ENCODE data around the gene TSC22D4.

TSC22D4 gene

DNA sequence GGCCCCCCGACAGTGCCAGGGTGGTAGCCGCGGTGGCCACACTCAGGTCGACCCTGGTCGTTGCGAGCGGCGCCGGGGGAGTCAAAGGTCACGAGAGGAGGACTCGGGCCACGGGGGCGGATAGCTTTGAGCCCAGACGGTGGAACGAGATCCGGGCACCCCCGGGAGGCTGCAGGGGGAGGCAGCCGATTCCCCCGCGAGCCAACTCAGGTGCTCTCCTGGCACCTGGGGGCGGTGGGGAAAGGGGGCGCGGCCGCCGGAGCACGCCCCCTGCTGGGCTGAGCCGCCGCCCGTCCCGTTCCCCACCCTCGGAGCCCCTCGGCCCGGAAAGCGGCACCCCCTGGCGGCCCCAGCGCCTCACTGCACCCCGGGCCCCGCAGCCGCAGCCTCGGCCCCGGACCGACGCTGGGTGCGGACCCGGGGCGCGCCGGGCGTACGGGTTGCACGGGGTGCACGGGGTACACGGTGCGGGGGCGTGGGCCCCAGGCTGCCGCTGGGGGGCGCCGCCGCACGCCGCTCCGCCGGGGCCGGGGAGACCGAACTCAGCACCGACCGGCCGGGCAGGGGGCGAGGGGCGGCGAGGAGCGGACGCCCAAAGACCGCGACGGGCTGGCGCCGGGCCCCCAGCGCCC is 4.2 kb upstream of the TSC22D4 start:
- DNase-seq (ENCODE audit: extremely low spot score): peak; percentile 81
- ChIA-PET POLR2A (interaction anchor here (1.5 kb wide), 1 partner anchor 10 kb away, joined by 4 read pairs; no protein-coding TSS in a partner anchor), CTCF (interaction anchor here (0.6 to 1.6 kb wide), 11 partner anchors 9 to 190 kb away, joined by 3 to 6 read pairs (median 4); partner anchors contain the start of genes AGFG2 and FBXO24)
- peak; percentile 56 for TF ChIP-seq FOXM1 (IDR thresholded peaks at IDR 0.05; ENCODE audit: borderline replicate concordance)
- TF ChIP-seq BHLHE40 (IDR thresholded peaks at IDR 0.05; ENCODE audit: borderline replicate concordance): no peak
- 0 out of 2 replicates have a peak, but pooled peaks have one; percentile 26 for TF ChIP-seq ARNT (IDR thresholded peaks at IDR 0.05)

DNA sequence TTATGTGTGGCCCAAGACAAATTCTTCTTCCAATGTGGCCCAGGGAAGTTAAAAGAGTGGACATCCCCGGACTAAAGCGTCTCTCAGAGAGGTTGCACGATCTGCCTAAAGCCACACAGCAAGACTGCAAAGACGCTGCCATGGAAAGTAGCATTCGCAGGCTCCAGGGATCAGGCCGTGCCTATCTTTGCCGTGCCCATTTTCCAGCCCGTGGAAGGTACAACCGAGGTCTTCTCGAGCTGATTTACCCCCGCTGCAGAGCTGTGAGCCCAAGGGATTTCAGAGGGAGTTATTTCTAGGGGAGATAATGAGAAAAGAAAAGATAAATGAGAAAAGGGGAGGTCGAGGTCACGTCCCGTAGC is 3.7 kb upstream of the TSC22D4 start:
- ChIA-PET POLR2A (interaction anchor here (1.0 to 1.5 kb wide), 2 partner anchors 10 to 104 kb away, joined by 4 read pairs; partner anchors contain the start of gene FBXO24), CTCF (interaction anchor here (0.6 to 1.6 kb wide), 10 partner anchors 8 to 190 kb away, joined by 3 to 6 read pairs (median 4); partner anchors contain the start of genes AGFG2 and FBXO24)
- TF ChIP-seq ELF4 (IDR thresholded peaks at IDR 0.05) (no peak), LEF1 (IDR thresholded peaks at IDR 0.05; ENCODE audit: borderline replicate concordance) (no peak), SUZ12 (IDR thresholded peaks at IDR 0.05) (no peak), FOXK2 (IDR thresholded peaks at IDR 0.05) (no peak), HDGF (IDR thresholded peaks at IDR 0.05; ENCODE audit: borderline replicate concordance) (no peak), NFRKB (IDR thresholded peaks at IDR 0.05) (no peak), FOXA1 (IDR thresholded peaks at IDR 0.05) (no peak), BHLHE40 (IDR thresholded peaks at IDR 0.05; ENCODE audit: borderline replicate concordance) (no peak), CTBP1 (IDR thresholded peaks at IDR 0.05; ENCODE audit: borderline replicate concordance) (no peak), TARDBP (IDR thresholded peaks at IDR 0.05) (no peak), SP1 (IDR thresholded peaks at IDR 0.05) (no peak), L3MBTL2 (conservative IDR thresholded peaks at IDR 0.05) (no peak), FOXM1 (IDR thresholded peaks at IDR 0.05; ENCODE audit: borderline replicate concordance) (no peak), ARNT (IDR thresholded peaks at IDR 0.05) (no peak), ZNF384 (IDR thresholded peaks at IDR 0.05) (no peak)
- TF ChIP-seq, protein P1, sequence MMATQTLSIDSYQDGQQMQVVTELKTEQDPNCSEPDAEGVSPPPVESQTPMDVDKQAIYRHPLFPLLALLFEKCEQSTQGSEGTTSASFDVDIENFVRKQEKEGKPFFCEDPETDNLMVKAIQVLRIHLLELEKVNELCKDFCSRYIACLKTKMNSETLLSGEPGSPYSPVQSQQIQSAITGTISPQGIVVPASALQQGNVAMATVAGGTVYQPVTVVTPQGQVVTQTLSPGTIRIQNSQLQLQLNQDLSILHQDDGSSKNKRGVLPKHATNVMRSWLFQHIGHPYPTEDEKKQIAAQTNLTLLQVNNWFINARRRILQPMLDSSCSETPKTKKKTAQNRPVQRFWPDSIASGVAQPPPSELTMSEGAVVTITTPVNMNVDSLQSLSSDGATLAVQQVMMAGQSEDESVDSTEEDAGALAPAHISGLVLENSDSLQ (IDR thresholded peaks at IDR 0.05): no peak
- no peak for DNase-seq (ENCODE audit: extremely low spot score)

DNA sequence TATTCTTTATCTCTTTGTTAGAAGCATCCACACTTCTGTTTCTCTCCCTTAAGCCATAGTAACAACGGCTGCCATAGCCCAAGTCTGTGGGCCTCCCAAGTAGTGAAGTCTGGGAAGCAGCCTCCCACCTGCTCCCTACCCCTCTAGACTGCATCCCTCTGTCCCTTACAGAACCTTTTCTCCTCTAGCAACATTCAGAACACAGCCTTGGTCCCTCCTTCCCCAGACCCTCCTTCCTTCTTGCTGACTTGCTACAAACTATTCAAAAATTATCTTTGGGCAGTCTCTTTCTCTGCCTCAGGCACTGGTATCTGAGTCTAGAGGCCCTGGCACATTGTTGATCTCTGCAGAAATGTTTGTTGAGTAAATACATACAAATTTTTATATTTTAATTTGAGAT is 2.5 kb upstream of the TSC22D4 start:
- ChIA-PET POLR2A (interaction anchor here (1.2 to 1.4 kb wide), 2 partner anchors 64 to 105 kb away, joined by 3 read pairs; partner anchors contain the start of gene FBXO24), CTCF (no interaction called here)
- TF ChIP-seq NFRKB (IDR thresholded peaks at IDR 0.05) (no peak), SUZ12 (IDR thresholded peaks at IDR 0.05) (no peak), ARNT (IDR thresholded peaks at IDR 0.05) (no peak), BHLHE40 (IDR thresholded peaks at IDR 0.05; ENCODE audit: borderline replicate concordance) (no peak), FOXK2 (IDR thresholded peaks at IDR 0.05) (no peak), SP1 (IDR thresholded peaks at IDR 0.05) (no peak), HDGF (IDR thresholded peaks at IDR 0.05; ENCODE audit: borderline replicate concordance) (no peak), TARDBP (IDR thresholded peaks at IDR 0.05) (no peak), ZNF384 (IDR thresholded peaks at IDR 0.05) (no peak), ELF4 (IDR thresholded peaks at IDR 0.05) (no peak)
- TF ChIP-seq, protein P1 (IDR thresholded peaks at IDR 0.05): no peak
- no peak for DNase-seq (ENCODE audit: extremely low spot score)

DNA sequence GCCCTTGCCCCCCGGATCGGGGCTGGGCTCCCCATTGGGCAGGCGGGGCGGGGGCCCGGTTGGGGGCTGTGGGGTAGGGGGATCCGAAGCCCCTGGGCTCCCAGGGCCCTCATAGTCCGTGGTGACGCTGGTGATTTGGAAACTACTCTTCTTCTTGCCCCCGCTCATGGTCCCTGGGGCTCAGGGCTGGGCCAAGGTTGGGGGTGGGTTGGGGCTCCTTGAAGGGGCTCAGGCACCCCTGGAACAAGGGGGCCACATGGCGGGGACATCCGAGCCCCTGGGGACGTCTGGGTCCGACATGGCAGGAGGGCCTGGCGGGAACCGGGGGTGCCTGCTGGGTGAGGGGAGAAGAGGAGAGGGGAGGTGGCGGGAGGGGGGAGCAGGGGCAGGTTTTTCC is 1.1 kb downstream of the TSC22D4 start:
- CTCF ChIA-PET: interaction anchor here (1.0 kb wide), 1 partner anchor 81 kb away, joined by 3 read pairs; no protein-coding TSS in a partner anchor
- TF ChIP-seq BHLHE40 (IDR thresholded peaks at IDR 0.05; ENCODE audit: borderline replicate concordance) (no peak), FOXK2 (IDR thresholded peaks at IDR 0.05) (no peak), TARDBP (IDR thresholded peaks at IDR 0.05) (no peak), SP1 (IDR thresholded peaks at IDR 0.05) (no peak), SUZ12 (IDR thresholded peaks at IDR 0.05) (no peak), CTBP1 (IDR thresholded peaks at IDR 0.05; ENCODE audit: borderline replicate concordance) (no peak), ARNT (IDR thresholded peaks at IDR 0.05) (no peak), L3MBTL2 (conservative IDR thresholded peaks at IDR 0.05) (no peak), ELF4 (IDR thresholded peaks at IDR 0.05) (no peak), FOXM1 (IDR thresholded peaks at IDR 0.05; ENCODE audit: borderline replicate concordance) (no peak), NFRKB (IDR thresholded peaks at IDR 0.05) (no peak), FOXA1 (IDR thresholded peaks at IDR 0.05) (no peak), LEF1 (IDR thresholded peaks at IDR 0.05; ENCODE audit: borderline replicate concordance) (no peak), ZNF384 (IDR thresholded peaks at IDR 0.05) (no peak), HDGF (IDR thresholded peaks at IDR 0.05; ENCODE audit: borderline replicate concordance) (no peak)
- TF ChIP-seq, protein P1 (IDR thresholded peaks at IDR 0.05): no peak
- DNase-seq (ENCODE audit: extremely low spot score): no peak
- POLR2A ChIA-PET: interaction anchor here (0.6 to 1.9 kb wide), 4 partner anchors 9 to 82 kb away, joined by 3 to 7 read pairs (median 4); no protein-coding TSS in a partner anchor

DNA sequence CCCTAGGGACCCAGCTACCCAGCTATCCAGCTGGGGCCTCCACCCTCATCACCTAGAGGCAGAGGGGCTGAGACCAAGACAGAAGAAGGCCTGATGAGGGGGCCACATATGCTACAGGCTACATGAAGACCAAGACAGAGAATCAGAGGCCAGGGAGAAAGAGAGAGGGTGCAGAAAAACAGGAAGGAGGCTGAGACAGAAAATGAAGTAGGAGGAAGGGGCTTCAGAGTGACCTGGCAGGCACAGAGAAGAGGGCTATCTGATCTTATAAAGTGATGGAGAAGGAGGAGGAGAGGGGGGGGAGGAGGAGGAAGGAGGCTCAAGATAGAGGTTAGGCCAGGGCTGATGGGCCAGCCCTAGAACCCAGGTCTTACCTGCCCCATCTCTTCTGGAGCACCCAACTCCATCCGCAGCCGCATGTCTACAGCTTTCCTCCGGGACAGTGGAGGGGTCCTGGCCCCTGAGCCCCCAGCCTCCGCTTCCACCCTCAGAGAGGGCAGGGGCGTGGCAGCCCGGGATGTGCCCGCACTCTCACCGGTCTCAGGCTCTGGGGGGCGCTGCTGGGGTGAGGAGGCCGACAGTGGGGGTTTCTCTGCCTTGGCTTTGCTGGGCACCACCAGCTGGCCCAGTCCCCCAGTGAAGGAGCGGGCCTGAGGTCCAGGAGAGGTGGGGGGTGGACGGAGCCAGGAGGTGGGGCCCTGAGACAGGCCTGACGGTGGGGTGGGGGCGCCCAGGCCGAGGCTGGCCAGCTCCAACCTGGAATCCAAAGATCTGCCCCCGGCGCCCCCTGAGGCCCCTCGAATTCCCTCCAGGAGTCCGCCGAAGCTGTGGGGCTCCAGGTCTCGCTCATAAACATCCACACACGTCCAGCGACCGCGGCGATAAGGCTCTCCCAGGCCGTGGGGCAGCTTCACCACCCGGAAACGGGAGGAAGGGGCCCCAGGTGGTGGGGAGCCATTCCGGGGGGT is 1.8 kb downstream of the TSC22D4 start:
- DNase-seq (ENCODE audit: extremely low spot score): no peak
- POLR2A ChIA-PET: interaction anchor here (0.6 to 1.9 kb wide), 4 partner anchors 10 to 83 kb away, joined by 3 to 7 read pairs (median 4); no protein-coding TSS in a partner anchor
- TF ChIP-seq ARNT (IDR thresholded peaks at IDR 0.05) (no peak), ELF4 (IDR thresholded peaks at IDR 0.05) (no peak), ZNF384 (IDR thresholded peaks at IDR 0.05) (no peak), L3MBTL2 (conservative IDR thresholded peaks at IDR 0.05) (no peak), FOXA1 (IDR thresholded peaks at IDR 0.05) (no peak), CTBP1 (IDR thresholded peaks at IDR 0.05; ENCODE audit: borderline replicate concordance) (no peak), FOXM1 (IDR thresholded peaks at IDR 0.05; ENCODE audit: borderline replicate concordance) (no peak), NFRKB (IDR thresholded peaks at IDR 0.05) (no peak), HDGF (IDR thresholded peaks at IDR 0.05; ENCODE audit: borderline replicate concordance) (no peak), FOXK2 (IDR thresholded peaks at IDR 0.05) (no peak), SP1 (IDR thresholded peaks at IDR 0.05) (no peak), SUZ12 (IDR thresholded peaks at IDR 0.05) (no peak), TARDBP (IDR thresholded peaks at IDR 0.05) (no peak)
- TF ChIP-seq, protein P1 (IDR thresholded peaks at IDR 0.05): no peak

More for the DNA sequence above, 1.8 kb downstream of the TSC22D4 start:
- CTCF ChIA-PET: interaction anchor here (1.0 kb wide), 1 partner anchor 82 kb away, joined by 3 read pairs; no protein-coding TSS in a partner anchor
